H1 (cell line): ENCODE results near the gene PSMD13.
"Not testable (repeated sequence)": the region's sequence is repeated elsewhere in the genome, so short reads cannot be mapped to it uniquely, and the experiment has no call there.

Experiments used
- BCL11A ChIP-seq, 2 experiments: IDR thresholded peaks; one replicate each; pipeline ENCODE4 v1.6.1; 2011; ENCODE audit warnings: low read depth in 2 of 2, low read length in 2 of 2, mild to moderate bottlenecking in 2 of 2
- TF ChIP-seq, protein P1 (sequence below), 3 experiments: IDR thresholded peaks; 1 replicate in 2 of 3; 2 replicates in 1 of 3; pipeline versions ENCODE4 v1.5.1 to v1.6.1; 2011; ENCODE audit warnings: low read length in 3 of 3, mild to moderate bottlenecking in 3 of 3, inconsistent platforms in 2 of 3, low read depth in 1 of 3, moderate library complexity in 1 of 3; ENCODE audit not compliant: insufficient read depth in 1 of 3; ENCODE audit errors: control extremely low read depth in 1 of 3

DNA sequence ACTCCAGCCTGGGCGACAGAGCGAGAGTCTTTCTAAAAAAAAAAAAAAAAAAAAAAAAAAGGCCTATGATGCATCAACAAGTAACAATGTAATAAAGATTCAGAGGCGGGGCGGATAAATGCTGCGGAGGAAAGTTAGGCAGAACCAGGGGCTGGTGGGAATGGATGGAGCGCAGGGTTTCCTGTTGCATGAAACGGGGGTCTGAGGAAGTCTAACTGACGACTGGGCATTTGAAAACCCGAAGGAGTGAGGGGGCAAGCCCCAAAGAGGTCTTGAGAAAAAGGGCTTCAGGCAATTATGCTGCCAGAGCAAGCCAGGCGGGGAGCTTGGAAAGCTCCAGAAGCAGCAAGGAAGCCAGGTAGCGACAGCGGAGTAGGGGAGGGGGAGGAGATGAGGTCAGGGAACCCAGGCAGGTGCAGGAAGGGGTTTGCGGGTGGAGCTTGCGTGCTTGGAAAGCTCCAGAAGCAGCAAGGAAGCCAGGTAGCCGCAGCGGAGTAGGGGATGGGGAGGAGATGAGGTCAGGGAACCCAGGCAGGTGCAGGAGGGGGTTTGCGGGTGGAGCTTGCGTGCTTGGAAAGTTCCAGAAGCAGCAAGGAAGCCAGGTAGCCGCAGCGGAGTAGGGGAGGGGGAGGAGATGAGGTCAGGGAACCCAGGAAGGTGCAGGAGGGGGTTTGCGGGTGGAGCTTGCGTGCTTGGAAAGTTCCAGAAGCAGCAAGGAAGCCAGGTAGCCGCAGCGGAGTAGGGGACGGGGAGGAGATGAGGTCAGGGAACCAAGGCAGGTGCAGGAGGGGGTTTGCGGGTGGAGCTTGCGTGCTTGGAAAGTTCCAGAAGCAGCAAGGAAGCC, 50.4 kb downstream of the PSMD13 start:
- TF ChIP-seq, protein P1, sequence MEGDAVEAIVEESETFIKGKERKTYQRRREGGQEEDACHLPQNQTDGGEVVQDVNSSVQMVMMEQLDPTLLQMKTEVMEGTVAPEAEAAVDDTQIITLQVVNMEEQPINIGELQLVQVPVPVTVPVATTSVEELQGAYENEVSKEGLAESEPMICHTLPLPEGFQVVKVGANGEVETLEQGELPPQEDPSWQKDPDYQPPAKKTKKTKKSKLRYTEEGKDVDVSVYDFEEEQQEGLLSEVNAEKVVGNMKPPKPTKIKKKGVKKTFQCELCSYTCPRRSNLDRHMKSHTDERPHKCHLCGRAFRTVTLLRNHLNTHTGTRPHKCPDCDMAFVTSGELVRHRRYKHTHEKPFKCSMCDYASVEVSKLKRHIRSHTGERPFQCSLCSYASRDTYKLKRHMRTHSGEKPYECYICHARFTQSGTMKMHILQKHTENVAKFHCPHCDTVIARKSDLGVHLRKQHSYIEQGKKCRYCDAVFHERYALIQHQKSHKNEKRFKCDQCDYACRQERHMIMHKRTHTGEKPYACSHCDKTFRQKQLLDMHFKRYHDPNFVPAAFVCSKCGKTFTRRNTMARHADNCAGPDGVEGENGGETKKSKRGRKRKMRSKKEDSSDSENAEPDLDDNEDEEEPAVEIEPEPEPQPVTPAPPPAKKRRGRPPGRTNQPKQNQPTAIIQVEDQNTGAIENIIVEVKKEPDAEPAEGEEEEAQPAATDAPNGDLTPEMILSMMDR (IDR thresholded peaks at IDR 0.05; ENCODE audit: control extremely low read depth in 1 of 3, insufficient read depth in 1 of 3, low read depth in 1 of 3, low read length in 3 of 3): not testable (repeated sequence)
- not testable (repeated sequence) for TF ChIP-seq BCL11A (IDR thresholded peaks at IDR 0.05; ENCODE audit: low read depth in 2 of 2, low read length in 2 of 2)
